ENCODE data around the gene EPN2. TPM values are rescaled to one million over a fixed set of nuclear protein-coding genes. Genes with fewer than 3 reads are reported as not detected.

Gene EPN2
- polyA plus RNA-seq, 1 donor: 24.2 TPM

- Histone ChIP-seq H3K27me3 (ENCODE audit: control insufficient read depth, insufficient read depth, low read length) (no peaks in the 10 kb centered on the region), H3K27ac (ENCODE audit: low read length) (no peak overlapping the region), H3K4me3 (ENCODE audit: low read length) (no peak overlapping the region), H3K9me3 (ENCODE audit: control insufficient read depth, low read depth, low read length) (no peaks in the 10 kb centered on the region), H3K36me3 (ENCODE audit: control insufficient read depth, insufficient read depth, low read length) (peaks cover 38% of the 10 kb centered on the region), H3K4me1 (ENCODE audit: control insufficient read depth, insufficient read depth, low read length) (no peaks in the 10 kb centered on the region)
- WGBS (ENCODE audit: insufficient coverage, low lambda C conversion rate): 100% methylated on average over 2 of the region's 6 CpGs
- no peak for DNase-seq
These were observed 74.5 kb downstream of the EPN2 start for GRCh38 chr17:19311421-19312215.

GRCh38 chr17:19312406-19312805, 75.2 kb downstream of the EPN2 start:
- H3K4me1 ChIP-seq (ENCODE audit: control insufficient read depth, insufficient read depth, low read length): peaks cover 5% of the 10 kb centered on the region
- WGBS (ENCODE audit: insufficient coverage, low lambda C conversion rate): no CpG with 5 or more reads among the region's 7 CpGs
- no peaks in the 10 kb centered on the region for H3K27me3 ChIP-seq (ENCODE audit: control insufficient read depth, insufficient read depth, low read length)
- H3K4me3 ChIP-seq (ENCODE audit: low read length): no peak overlapping the region
- H3K27ac ChIP-seq (ENCODE audit: low read length): no peak overlapping the region
- no peaks in the 10 kb centered on the region for H3K9me3 ChIP-seq (ENCODE audit: control insufficient read depth, low read depth, low read length)
- no peak for DNase-seq
- peaks cover 38% of the 10 kb centered on the region for H3K36me3 ChIP-seq (ENCODE audit: control insufficient read depth, insufficient read depth, low read length)

DNA sequence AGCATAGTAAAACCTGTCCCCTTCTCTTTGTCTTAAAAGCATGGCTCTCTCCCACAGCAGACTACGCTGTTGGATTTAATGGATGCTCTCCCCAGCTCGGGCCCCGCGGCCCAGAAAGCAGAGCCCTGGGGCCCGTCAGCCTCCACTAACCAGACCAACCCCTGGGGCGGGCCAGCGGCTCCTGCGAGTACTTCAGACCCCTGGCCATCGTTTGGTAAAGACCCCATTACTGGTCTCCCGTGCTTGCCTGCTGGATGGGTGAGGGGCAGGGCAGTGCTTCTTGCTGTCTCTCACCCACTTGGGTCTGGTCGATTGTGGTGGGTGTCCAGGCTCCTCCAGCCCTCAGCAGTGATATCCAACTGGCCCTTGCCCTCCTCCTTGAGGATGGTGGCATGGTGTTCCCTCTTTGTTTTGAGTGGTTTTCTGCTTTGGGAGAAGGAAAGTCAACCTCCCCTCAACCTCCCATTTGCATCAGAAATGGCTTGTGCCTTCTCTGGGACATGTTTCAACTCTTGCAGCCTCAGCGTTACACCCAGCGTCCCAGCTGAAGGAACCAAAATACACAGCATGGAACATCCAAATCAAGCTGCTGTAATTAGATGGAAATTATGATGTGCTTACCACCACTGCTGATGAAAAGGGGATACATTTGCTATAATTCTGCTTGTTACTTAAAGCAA, 76.0 kb downstream of the EPN2 start:
- H3K4me1 ChIP-seq (ENCODE audit: control insufficient read depth, insufficient read depth, low read length): peaks cover 12% of the 10 kb centered on the region
- DNase-seq: no peak
- H3K36me3 ChIP-seq (ENCODE audit: control insufficient read depth, insufficient read depth, low read length): peaks cover 38% of the 10 kb centered on the region
- H3K27ac ChIP-seq (ENCODE audit: low read length): no peak overlapping the region
- no CpG with 5 or more reads among the region's 13 CpGs for WGBS (ENCODE audit: insufficient coverage, low lambda C conversion rate)
- H3K9me3 ChIP-seq (ENCODE audit: control insufficient read depth, low read depth, low read length): no peaks in the 10 kb centered on the region
- H3K4me3 ChIP-seq (ENCODE audit: low read length): no peak overlapping the region
- no peaks in the 10 kb centered on the region for H3K27me3 ChIP-seq (ENCODE audit: control insufficient read depth, insufficient read depth, low read length)

GRCh38 chr17:19313746-19314651, 76.8 kb downstream of the EPN2 start:
- no peak for DNase-seq
- peaks cover 12% of the 10 kb centered on the region for H3K4me1 ChIP-seq (ENCODE audit: control insufficient read depth, insufficient read depth, low read length)
- no peaks in the 10 kb centered on the region for H3K27me3 ChIP-seq (ENCODE audit: control insufficient read depth, insufficient read depth, low read length)
- H3K27ac ChIP-seq (ENCODE audit: low read length): no peak overlapping the region
- H3K36me3 ChIP-seq (ENCODE audit: control insufficient read depth, insufficient read depth, low read length): peaks cover 38% of the 10 kb centered on the region
- no peak overlapping the region for H3K4me3 ChIP-seq (ENCODE audit: low read length)
- no peaks in the 10 kb centered on the region for H3K9me3 ChIP-seq (ENCODE audit: control insufficient read depth, low read depth, low read length)
- no CpG with 5 or more reads among the region's 12 CpGs for WGBS (ENCODE audit: insufficient coverage, low lambda C conversion rate)

DNA sequence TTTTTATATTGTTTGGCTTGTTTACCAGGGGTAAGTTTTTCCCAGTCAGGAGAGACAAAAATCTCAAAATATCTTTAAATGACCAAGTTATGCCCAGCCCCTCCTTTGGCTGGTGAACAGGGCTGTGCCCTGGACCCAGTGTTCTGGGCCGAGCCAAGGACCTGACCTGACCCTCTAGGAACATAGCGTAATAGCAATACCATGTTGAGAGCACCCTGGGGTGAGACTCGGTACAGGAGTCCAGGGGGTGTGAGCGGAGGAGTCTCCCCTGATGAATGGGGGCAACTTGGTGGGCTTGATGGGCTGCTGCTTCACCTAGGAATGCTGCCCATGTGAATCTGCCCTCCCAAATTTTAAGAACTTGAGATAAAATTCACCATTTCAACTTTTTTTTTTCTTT, 77.9 kb downstream of the EPN2 start:
- no peaks in the 10 kb centered on the region for H3K9me3 ChIP-seq (ENCODE audit: control insufficient read depth, low read depth, low read length)
- H3K36me3 ChIP-seq (ENCODE audit: control insufficient read depth, insufficient read depth, low read length): peaks cover 33% of the 10 kb centered on the region
- no peak overlapping the region for H3K27ac ChIP-seq (ENCODE audit: low read length)
- WGBS (ENCODE audit: insufficient coverage, low lambda C conversion rate): no CpG with 5 or more reads among the region's 4 CpGs
- H3K4me3 ChIP-seq (ENCODE audit: low read length): no peak overlapping the region
- no peaks in the 10 kb centered on the region for H3K27me3 ChIP-seq (ENCODE audit: control insufficient read depth, insufficient read depth, low read length)
- peaks cover 12% of the 10 kb centered on the region for H3K4me1 ChIP-seq (ENCODE audit: control insufficient read depth, insufficient read depth, low read length)
- no peak for DNase-seq

GRCh38 chr17:19316761-19317358, 79.7 kb downstream of the EPN2 start:
- no peak for DNase-seq

DNA sequence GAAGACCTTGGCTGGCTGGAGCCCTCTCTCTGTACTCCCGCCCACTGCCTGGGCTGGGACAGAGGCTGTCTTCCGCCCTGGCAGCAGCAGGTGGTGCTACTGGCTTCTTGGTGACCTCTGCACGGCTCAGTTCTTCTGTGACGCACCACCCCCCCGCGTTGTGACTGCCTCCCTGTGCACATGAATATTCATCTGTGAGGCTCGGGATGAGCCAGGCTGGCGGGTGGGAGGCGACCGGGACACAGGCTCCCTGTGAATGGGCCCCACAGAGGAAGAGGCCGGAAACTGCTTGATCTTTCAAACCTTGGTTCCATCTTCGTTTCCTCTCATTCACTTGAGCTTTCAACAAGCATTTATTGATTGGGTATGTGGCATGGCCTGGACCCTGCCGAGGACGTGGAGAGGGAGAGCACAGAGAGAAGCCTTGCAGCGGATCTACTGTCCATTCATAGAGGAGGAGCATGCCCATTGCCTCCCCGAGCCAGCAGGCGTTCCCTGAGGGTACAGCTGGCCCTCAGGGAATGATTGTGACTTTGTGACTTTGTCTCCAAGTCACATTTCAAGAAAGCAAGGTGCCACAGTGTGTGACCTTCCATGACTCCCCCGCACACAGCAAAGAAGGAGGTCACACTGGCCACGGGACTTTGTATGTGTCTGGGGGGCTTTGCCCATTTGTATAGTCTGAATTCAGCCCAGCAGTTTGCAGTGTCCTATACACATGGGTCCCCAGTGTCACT, 80.4 kb downstream of the EPN2 start:
- Histone ChIP-seq H3K36me3 (ENCODE audit: control insufficient read depth, insufficient read depth, low read length) (peaks cover 19% of the 10 kb centered on the region), H3K27ac (ENCODE audit: low read length) (peak overlapping the region; percentile 69), H3K4me3 (ENCODE audit: low read length) (no peak overlapping the region), H3K4me1 (ENCODE audit: control insufficient read depth, insufficient read depth, low read length) (peaks cover 12% of the 10 kb centered on the region), H3K27me3 (ENCODE audit: control insufficient read depth, insufficient read depth, low read length) (no peaks in the 10 kb centered on the region), H3K9me3 (ENCODE audit: control insufficient read depth, low read depth, low read length) (no peaks in the 10 kb centered on the region)
- WGBS (ENCODE audit: insufficient coverage, low lambda C conversion rate): no CpG with 5 or more reads among the region's 19 CpGs
- DNase-seq: peak; percentile 94

More at GRCh38 chr17:19316761-19317358, 79.7 kb downstream of the EPN2 start:
- no CpG with 5 or more reads among the region's 3 CpGs for WGBS (ENCODE audit: insufficient coverage, low lambda C conversion rate)
- no peak overlapping the region for H3K4me3 ChIP-seq (ENCODE audit: low read length)
- H3K27me3 ChIP-seq (ENCODE audit: control insufficient read depth, insufficient read depth, low read length): no peaks in the 10 kb centered on the region
- H3K9me3 ChIP-seq (ENCODE audit: control insufficient read depth, low read depth, low read length): no peaks in the 10 kb centered on the region
- H3K27ac ChIP-seq (ENCODE audit: low read length): peak overlapping the region; percentile 69
- H3K36me3 ChIP-seq (ENCODE audit: control insufficient read depth, insufficient read depth, low read length): peaks cover 25% of the 10 kb centered on the region
- peaks cover 12% of the 10 kb centered on the region for H3K4me1 ChIP-seq (ENCODE audit: control insufficient read depth, insufficient read depth, low read length)

DNA sequence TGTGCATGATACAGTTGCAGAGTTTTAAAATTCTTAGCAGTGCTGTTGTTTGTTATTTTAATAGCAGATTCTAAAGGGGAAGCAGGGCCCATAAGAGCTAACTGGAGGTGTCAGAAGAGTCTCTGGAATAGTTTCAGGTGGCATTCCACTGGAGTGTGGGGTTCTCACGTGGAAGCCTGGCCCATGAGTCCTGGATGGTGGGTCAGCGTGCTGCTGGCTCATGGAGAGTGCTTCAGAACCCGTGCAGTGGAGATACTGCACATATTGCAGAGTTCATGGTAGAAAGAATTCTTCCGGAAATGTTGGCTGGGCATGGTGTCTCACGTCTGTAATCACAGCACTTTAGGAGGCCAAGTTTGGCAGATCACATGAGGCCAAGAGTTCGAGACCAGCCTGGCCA, 81.4 kb downstream of the EPN2 start:
- H3K27ac ChIP-seq (ENCODE audit: low read length): no peak overlapping the region
- H3K4me1 ChIP-seq (ENCODE audit: control insufficient read depth, insufficient read depth, low read length): peaks cover 12% of the 10 kb centered on the region
- no peak for DNase-seq
- H3K36me3 ChIP-seq (ENCODE audit: control insufficient read depth, insufficient read depth, low read length): peaks cover 10% of the 10 kb centered on the region
- H3K4me3 ChIP-seq (ENCODE audit: low read length): no peak overlapping the region
- no peaks in the 10 kb centered on the region for H3K27me3 ChIP-seq (ENCODE audit: control insufficient read depth, insufficient read depth, low read length)
- H3K9me3 ChIP-seq (ENCODE audit: control insufficient read depth, low read depth, low read length): no peaks in the 10 kb centered on the region
- WGBS (ENCODE audit: insufficient coverage, low lambda C conversion rate): no CpG with 5 or more reads among the region's 6 CpGs

DNA sequence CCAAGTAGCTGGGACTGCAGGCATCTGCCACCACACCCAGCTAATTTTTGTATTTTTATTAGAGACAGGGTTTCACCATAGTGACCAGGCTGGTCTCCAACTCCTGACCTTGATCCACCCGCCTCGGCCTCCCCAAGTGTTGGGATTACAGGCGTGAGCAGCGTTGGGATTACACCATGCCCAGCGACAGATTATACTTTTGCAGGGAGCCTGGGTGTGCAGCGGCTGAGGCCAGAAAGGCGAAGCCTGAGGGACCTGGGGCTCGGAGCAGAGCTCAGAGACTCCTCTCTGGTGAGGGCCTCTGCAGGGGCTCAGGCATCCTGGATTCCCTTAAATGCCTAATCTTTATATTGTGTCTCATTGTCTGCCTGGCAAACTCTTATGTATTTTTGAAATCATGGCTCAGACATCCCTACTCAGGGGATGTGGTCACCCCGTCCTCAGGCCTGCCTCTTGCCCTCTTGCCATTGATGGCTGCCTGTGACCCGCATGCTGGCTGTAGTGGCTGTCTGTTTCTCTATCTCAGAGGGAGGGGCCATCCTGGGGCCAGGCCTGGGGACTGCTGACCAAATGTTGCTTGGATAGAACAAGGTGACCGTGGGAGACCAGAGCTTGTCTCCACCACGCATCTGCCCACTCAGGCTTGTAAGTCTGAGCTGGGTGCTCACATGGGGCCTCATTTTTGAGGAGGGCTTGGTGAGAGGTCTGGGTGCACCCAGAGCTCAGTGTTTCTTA, 82.8 kb downstream of the EPN2 start:
- DNase-seq: no peak
- Histone ChIP-seq H3K9me3 (ENCODE audit: control insufficient read depth, low read depth, low read length) (no peaks in the 10 kb centered on the region), H3K27me3 (ENCODE audit: control insufficient read depth, insufficient read depth, low read length) (no peaks in the 10 kb centered on the region), H3K27ac (ENCODE audit: low read length) (no peak overlapping the region), H3K4me1 (ENCODE audit: control insufficient read depth, insufficient read depth, low read length) (peaks cover 12% of the 10 kb centered on the region), H3K4me3 (ENCODE audit: low read length) (no peak overlapping the region), H3K36me3 (ENCODE audit: control insufficient read depth, insufficient read depth, low read length) (peaks cover 4% of the 10 kb centered on the region)
- whole genome bisulfite sequencing (ENCODE audit: insufficient coverage, low lambda C conversion rate): no CpG with 5 or more reads among the region's 12 CpGs
